OCI-LY7 (cell line): ENCODE data around the gene FGR. TPM values are rescaled to one million over a fixed set of nuclear protein-coding genes. Genes with fewer than 3 reads are reported as not detected.

ENCODE experiments used
- BruUV-seq: library from RNA; stranded (reverse); fragments of 400-500 nt; replicated peaks from 2 replicates; lab custom pipeline; 2021; lab: Mats Ljungman, UMichigan
- CTCF ChIA-PET: fragments of 300-600 bp; sonication (Branson Sonifier 250); formaldehyde crosslinking; loops from one replicate; lab custom pipeline; 2022; ENCODE audit warnings: antibody characterized with exemption; ENCODE audit not compliant: unreplicated experiment; lab: Charles Lee
- POLR2A ChIA-PET: fragments of 300-600 bp; sonication (Branson Sonifier 250); formaldehyde crosslinking; loops from one replicate; lab custom pipeline; 2022; ENCODE audit warnings: antibody characterized with exemption; lab: Charles Lee
- DNase-seq: peaks from one replicate; pipeline ENCODE4 v3.0.0-alpha.2; 2015; ENCODE audit warnings: low spot score
- H2AFZ ChIP-seq: fragments of 200-600 bp; sonication (generic), shearing (Covaris generic); 2 replicates; pipeline ENCODE4 v1.6.1; 2014; ENCODE audit warnings: mild to moderate bottlenecking, antibody characterized with exemption, low read length, moderate library complexity
- H3K27ac ChIP-seq: fragments of 200-600 bp; sonication (generic); 2 replicates; pipeline ENCODE4 v1.5.1; 2014; ENCODE audit warnings: mixed run types, low read depth, mild to moderate bottlenecking, moderate library complexity, low read length, inconsistent platforms; ENCODE audit not compliant: poor library complexity, severe bottlenecking
- H3K36me3 ChIP-seq: fragments of 200-600 bp; sonication (generic); 2 replicates; pipeline ENCODE4 v1.6.1; 2014; ENCODE audit warnings: mild to moderate bottlenecking, antibody characterized with exemption, low read length, moderate library complexity, mixed read lengths; ENCODE audit not compliant: insufficient read depth
- H3K4me1 ChIP-seq: fragments of 200-600 bp; sonication (generic); 2 replicates; pipeline ENCODE4 v1.5.1; 2014; ENCODE audit warnings: mild to moderate bottlenecking, low read length; ENCODE audit not compliant: insufficient read depth, poor library complexity, severe bottlenecking
- H3K4me2 ChIP-seq: fragments of 200-600 bp; sonication (generic); 2 replicates; pipeline ENCODE4 v1.6.1; 2014; ENCODE audit warnings: mild to moderate bottlenecking, low read length
- H3K4me3 ChIP-seq: fragments of 200-600 bp; sonication (generic); 2 replicates; pipeline ENCODE4 v1.5.1; 2014; ENCODE audit warnings: mild to moderate bottlenecking, low read depth, low read length; ENCODE audit not compliant: poor library complexity, severe bottlenecking
- H3K79me2 ChIP-seq: fragments of 200-600 bp; sonication (generic); 2 replicates; pipeline ENCODE4 v1.6.1; 2016; ENCODE audit warnings: low read depth, mild to moderate bottlenecking, low read length, moderate library complexity, mixed read lengths; ENCODE audit not compliant: insufficient read depth
- H3K9me2 ChIP-seq: fragments of 200-600 bp; sonication (generic); 2 replicates; pipeline ENCODE4 v1.6.1; 2016; ENCODE audit warnings: mild to moderate bottlenecking, low read length, mixed read lengths; ENCODE audit not compliant: insufficient read depth
- H3K9me3 ChIP-seq: fragments of 200-600 bp; sonication (generic); 2 replicates; pipeline ENCODE4 v1.6.1; 2014; ENCODE audit warnings: mild to moderate bottlenecking, mixed run types, low read length, mixed read lengths
- H4K20me1 ChIP-seq: fragments of 200-600 bp; sonication (generic); 2 replicates; pipeline ENCODE4 v1.6.1; 2014; ENCODE audit warnings: mild to moderate bottlenecking, antibody characterized with exemption, low read length, moderate library complexity, mixed read lengths; ENCODE audit not compliant: insufficient read depth
- EZH2phosphoT487 ChIP-seq: fragments of 200-600 bp; sonication (generic); IDR thresholded peaks from 2 replicates; pipeline ENCODE4 v1.6.1; 2018; ENCODE audit warnings: low read depth, borderline replicate concordance, mild to moderate bottlenecking, mixed run types, antibody characterized with exemption, low read length, moderate library complexity, mixed read lengths
- intact Hi-C: fragments of 100-400 bp; cut with micrococcal nuclease; formaldehyde crosslinking; loops from one replicate; pipeline ENCODE4 v1.10.0; 2022; ENCODE audit not compliant: unreplicated experiment
- total RNA-seq, 2 experiments: library from RNA; depleted of rRNA in 1 of 2; stranded (reverse); fragments of >200 nt in 1 of 2; shearing (Covaris generic) in 1 of 2; gene quantifications; 2 replicates each; pipeline ENCODE4 v1.2.3, GENCODE V29; 2014 to 2022
- TF ChIP-seq, protein P1 (sequence below): fragments of 200-600 bp; sonication (generic); conservative IDR thresholded peaks from 2 replicates; pipeline ENCODE4 v1.5.1; 2014; ENCODE audit warnings: mild to moderate bottlenecking, antibody characterized with exemption, low read length, moderate library complexity, mixed read lengths

The FGR gene
- total RNA-seq, 2 experiments from 2014 or later = 1.2 to 2.2 TPM

DNA sequence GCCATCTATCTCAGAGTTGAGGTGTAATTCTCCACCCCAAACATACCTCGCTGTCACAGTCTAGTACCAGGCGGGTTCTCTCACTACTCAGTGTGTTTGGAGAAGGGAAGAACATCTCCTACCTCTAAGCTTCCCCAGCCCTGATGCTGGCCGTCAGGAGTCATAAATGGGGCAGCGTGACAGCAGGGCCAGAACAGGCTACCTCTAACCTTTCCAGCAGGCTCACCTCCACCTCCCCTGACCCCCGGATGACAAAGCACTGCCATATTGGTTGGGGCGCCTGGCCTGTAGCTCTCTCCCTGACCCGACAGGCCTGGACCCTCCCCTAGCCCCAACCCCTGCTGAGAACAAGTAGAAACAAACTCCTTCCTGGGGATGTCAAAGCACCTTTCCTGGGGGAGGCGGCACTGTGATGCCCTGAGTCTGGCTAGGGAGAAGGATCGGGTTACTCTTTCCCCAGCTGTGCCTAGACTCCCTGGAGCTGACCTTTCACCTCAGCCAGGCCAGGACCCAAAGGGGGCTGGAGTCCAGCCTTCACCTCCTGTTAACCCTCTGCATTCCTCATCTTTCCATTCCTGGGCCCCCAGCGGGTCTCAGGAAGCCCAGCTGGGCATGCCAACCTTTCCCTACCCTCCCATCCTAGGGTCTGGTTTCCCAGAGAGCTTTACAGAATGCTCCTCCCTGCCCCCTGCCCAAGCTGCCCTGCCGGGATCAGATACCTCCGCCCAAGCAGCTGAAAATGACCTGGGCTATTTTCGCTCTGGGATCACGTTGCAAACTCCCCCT, 65.3 kb downstream of the FGR start:
- Histone ChIP-seq H2AFZ (no peak overlapping the region), H3K79me2 (no peaks in the 10 kb centered on the region), H3K36me3 (no peaks in the 10 kb centered on the region), H3K4me1 (peaks cover 28% of the 10 kb centered on the region), H3K4me2 (no peak overlapping the region), H3K9me2 (no peaks in the 10 kb centered on the region), H3K9me3 (no peaks in the 10 kb centered on the region), H4K20me1 (no peaks in the 10 kb centered on the region), H3K4me3 (no peak overlapping the region), H3K27ac (no peak overlapping the region)
- ChIA-PET CTCF (interaction anchor here (1.2 to 1.4 kb wide), 3 partner anchors 11 to 34 kb away, joined by 3 to 5 read pairs (median 3); partner anchors contain the start of gene AHDC1), POLR2A (interaction anchor here (0.7 kb wide), 2 partner anchors 32 to 233 kb away, joined by 3 to 5 read pairs; no protein-coding TSS in a partner anchor)
- DNase-seq = no peak
- intact Hi-C loops = no loop called here
- no TSS peak for BruUV-seq
- TF ChIP-seq EZH2phosphoT487 = no peak

DNA sequence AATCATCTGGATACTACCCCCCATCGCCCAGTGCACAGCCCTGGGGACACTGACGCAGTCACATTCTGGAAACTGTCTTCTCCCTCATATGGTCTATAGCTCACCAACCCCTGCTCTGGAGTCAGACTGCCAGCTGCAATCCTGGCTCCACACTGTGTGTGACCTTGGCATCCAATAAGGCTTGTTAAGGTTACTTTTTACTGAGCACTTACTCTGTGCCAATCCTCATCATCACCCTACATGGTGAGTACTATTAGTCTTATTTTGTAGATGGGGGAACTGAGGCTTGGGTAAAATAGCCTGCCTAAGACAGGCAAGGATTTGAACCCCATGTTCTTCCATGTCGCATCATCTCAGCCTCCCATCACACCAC, 65.9 kb downstream of the FGR start:
- Histone ChIP-seq H3K9me3 (no peaks in the 10 kb centered on the region), H3K9me2 (no peaks in the 10 kb centered on the region), H3K79me2 (no peaks in the 10 kb centered on the region), H3K27ac (no peak overlapping the region), H2AFZ (no peak overlapping the region), H3K4me3 (no peak overlapping the region), H3K36me3 (no peaks in the 10 kb centered on the region), H4K20me1 (no peaks in the 10 kb centered on the region), H3K4me1 (peaks cover 28% of the 10 kb centered on the region), H3K4me2 (peak overlapping the region; percentile 63)
- intact Hi-C loops = no loop called here
- ChIA-PET CTCF (interaction anchor here (1.2 to 1.4 kb wide), 3 partner anchors 12 to 35 kb away, joined by 3 to 5 read pairs (median 3); partner anchors contain the start of gene AHDC1), POLR2A (no interaction called here)
- DNase-seq = no peak
- no TSS peak for BruUV-seq
- TF ChIP-seq, protein P1, sequence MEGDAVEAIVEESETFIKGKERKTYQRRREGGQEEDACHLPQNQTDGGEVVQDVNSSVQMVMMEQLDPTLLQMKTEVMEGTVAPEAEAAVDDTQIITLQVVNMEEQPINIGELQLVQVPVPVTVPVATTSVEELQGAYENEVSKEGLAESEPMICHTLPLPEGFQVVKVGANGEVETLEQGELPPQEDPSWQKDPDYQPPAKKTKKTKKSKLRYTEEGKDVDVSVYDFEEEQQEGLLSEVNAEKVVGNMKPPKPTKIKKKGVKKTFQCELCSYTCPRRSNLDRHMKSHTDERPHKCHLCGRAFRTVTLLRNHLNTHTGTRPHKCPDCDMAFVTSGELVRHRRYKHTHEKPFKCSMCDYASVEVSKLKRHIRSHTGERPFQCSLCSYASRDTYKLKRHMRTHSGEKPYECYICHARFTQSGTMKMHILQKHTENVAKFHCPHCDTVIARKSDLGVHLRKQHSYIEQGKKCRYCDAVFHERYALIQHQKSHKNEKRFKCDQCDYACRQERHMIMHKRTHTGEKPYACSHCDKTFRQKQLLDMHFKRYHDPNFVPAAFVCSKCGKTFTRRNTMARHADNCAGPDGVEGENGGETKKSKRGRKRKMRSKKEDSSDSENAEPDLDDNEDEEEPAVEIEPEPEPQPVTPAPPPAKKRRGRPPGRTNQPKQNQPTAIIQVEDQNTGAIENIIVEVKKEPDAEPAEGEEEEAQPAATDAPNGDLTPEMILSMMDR = no peak
- no peak for TF ChIP-seq EZH2phosphoT487

DNA sequence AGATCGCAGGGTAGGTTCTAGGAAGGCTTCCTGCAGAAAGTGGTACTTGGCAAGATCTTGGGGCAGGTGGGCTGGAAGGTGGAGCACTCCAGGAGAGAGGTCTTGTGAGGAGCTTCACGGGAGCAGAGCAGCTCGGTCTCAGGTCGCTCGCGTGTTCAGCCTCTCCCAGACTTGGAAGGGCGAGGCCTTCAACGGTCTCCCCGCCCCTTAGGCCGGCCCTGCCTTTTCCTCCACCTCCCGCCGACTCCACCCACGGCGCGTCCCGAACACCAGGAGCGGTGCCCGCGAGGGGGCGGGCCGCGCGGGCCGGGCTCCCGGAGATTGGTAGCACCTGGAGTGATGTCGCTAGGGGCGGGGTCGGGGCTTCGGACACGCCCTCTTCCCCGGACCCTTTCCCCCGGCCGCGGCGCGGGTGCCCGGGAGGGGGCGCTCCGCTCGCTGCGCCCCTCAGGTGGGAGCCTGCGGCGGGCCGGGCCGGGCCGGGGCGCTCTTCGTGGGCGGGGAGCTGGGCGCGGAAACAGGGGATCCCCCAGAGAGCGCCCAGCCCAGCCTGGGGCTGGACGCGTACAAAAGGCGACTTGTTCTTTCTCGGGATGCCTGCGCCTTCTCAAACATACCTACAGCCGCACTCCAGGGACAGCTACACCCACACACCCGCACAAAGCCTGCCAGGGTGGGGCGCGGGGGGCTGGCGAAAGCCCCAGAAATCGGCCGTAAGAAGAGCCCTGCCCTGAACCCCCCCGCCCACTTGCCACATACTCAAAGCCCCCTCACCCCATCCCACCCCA, 66.5 kb downstream of the FGR start:
- Histone ChIP-seq H3K9me2 (no peaks in the 10 kb centered on the region), H4K20me1 (no peaks in the 10 kb centered on the region), H2AFZ (no peak overlapping the region), H3K4me1 (peaks cover 32% of the 10 kb centered on the region), H3K4me3 (peak overlapping the region; percentile 54), H3K4me2 (peak overlapping the region; percentile 63), H3K79me2 (no peaks in the 10 kb centered on the region), H3K27ac (no peak overlapping the region), H3K9me3 (no peaks in the 10 kb centered on the region), H3K36me3 (no peaks in the 10 kb centered on the region)
- no TSS peak for BruUV-seq
- peak; percentile 94 for DNase-seq
- ChIA-PET CTCF (interaction anchor here (1.2 to 1.4 kb wide), 3 partner anchors 12 to 35 kb away, joined by 3 to 5 read pairs (median 3); partner anchors contain the start of gene AHDC1), POLR2A (no interaction called here)
- intact Hi-C loops = no loop called here
- no peak for TF ChIP-seq EZH2phosphoT487
- TF ChIP-seq, protein P1 = peak; percentile 90
